Measurements from ENCODE around the gene PLA2G2E. TPM values are rescaled to one million over a fixed set of nuclear protein-coding genes. Genes with fewer than 3 reads are reported as not detected.
"Not testable (repeated sequence)": the region's sequence is repeated elsewhere in the genome, so short reads cannot be mapped to it uniquely, and the experiment has no call there.

Gene PLA2G2E
- total and polyA plus RNA-seq, 4 donors = not detected

GRCh38 chr1:19934336-19934735, 10.9 kb upstream of the PLA2G2E start:
- no peak overlapping the region for H3K27ac ChIP-seq (ENCODE audit: low read depth in 1 of 2, low read length in 1 of 2)
- peaks cover 0 to 3% (median 0%) of the 10 kb centered on the region in 3 donors for H3K27me3 ChIP-seq (ENCODE audit: control insufficient read depth in 3 of 3, insufficient read depth in 3 of 3, low read length in 2 of 3)
- 87 to 90% methylated on average over 7 of the region's 7 CpGs for WGBS, 2 donors
- H3K9ac ChIP-seq (ENCODE audit: insufficient read depth in 1 of 2, low read length in 2 of 2) = no peak overlapping the region
- no peaks in the 10 kb centered on the region for H3K36me3 ChIP-seq (ENCODE audit: control insufficient read depth in 4 of 4, insufficient read depth in 4 of 4, low read length in 4 of 4)
- H3K4me3 ChIP-seq = no peak overlapping the region
- no peaks in the 10 kb centered on the region for H3K4me1 ChIP-seq (ENCODE audit: control insufficient read depth in 5 of 5, insufficient read depth in 5 of 5, low read length in 5 of 5)
- TF ChIP-seq CTCF (IDR thresholded peaks at IDR 0.05; ENCODE audit: control extremely low read depth, extremely low read depth) = no peak
- ATAC-seq (ENCODE audit: insufficient read depth, low FRiP score) (no peak), DNase-seq (no peak)
- peaks cover 0 to 16% (median 10%) of the 10 kb centered on the region in 4 donors for H3K9me3 ChIP-seq (ENCODE audit: control insufficient read depth in 4 of 4, insufficient read depth in 3 of 4, low read length in 3 of 4)

GRCh38 chr1:19932866-19933265, 9.4 kb upstream of the PLA2G2E start:
- Histone ChIP-seq H3K4me3 (no peak overlapping the region), H3K4me1 (ENCODE audit: control insufficient read depth in 5 of 5, insufficient read depth in 5 of 5, low read length in 5 of 5) (no peaks in the 10 kb centered on the region), H3K27me3 (ENCODE audit: control insufficient read depth in 3 of 3, insufficient read depth in 3 of 3, low read length in 2 of 3) (peaks cover 0 to 3% (median 0%) of the 10 kb centered on the region in 3 donors), H3K9me3 (ENCODE audit: control insufficient read depth in 4 of 4, insufficient read depth in 3 of 4, low read length in 3 of 4) (peaks cover 0 to 16% (median 10%) of the 10 kb centered on the region in 4 donors), H3K9ac (ENCODE audit: insufficient read depth in 1 of 2, low read length in 2 of 2) (no peak overlapping the region), H3K36me3 (ENCODE audit: control insufficient read depth in 4 of 4, insufficient read depth in 4 of 4, low read length in 4 of 4) (no peaks in the 10 kb centered on the region), H3K27ac (ENCODE audit: low read depth in 1 of 2, low read length in 1 of 2) (no peak overlapping the region)
- peak in 1 of 3 donors; percentile 2 for DNase-seq
- WGBS, 2 donors = 0 to 98% methylated on average over 1 of the region's 1 CpG
- ATAC-seq (ENCODE audit: insufficient read depth, low FRiP score) = no peak
- no peak for TF ChIP-seq CTCF (IDR thresholded peaks at IDR 0.05; ENCODE audit: control extremely low read depth, extremely low read depth)

GRCh38 chr1:19927130-19927421, 3.7 kb upstream of the PLA2G2E start:
- peak in 2 of 3 donors; percentile 10 to 35 for DNase-seq
- not testable (repeated sequence) for H3K4me3 ChIP-seq; H3K27me3 ChIP-seq (ENCODE audit: control insufficient read depth in 3 of 3, insufficient read depth in 3 of 3, low read length in 2 of 3); ATAC-seq (ENCODE audit: insufficient read depth, low FRiP score); H3K36me3 ChIP-seq (ENCODE audit: control insufficient read depth in 4 of 4, insufficient read depth in 4 of 4, low read length in 4 of 4); H3K4me1 ChIP-seq (ENCODE audit: control insufficient read depth in 5 of 5, insufficient read depth in 5 of 5, low read length in 5 of 5); H3K9ac ChIP-seq (ENCODE audit: insufficient read depth in 1 of 2, low read length in 2 of 2); H3K27ac ChIP-seq (ENCODE audit: low read depth in 1 of 2, low read length in 1 of 2)
- WGBS, 2 donors = 51 to 67% methylated on average over 3 of the region's 3 CpGs
- H3K9me3 ChIP-seq (ENCODE audit: control insufficient read depth in 4 of 4, insufficient read depth in 3 of 4, low read length in 3 of 4) = peaks cover 0 to 14% (median 5%) of the 10 kb centered on the region in 4 donors

DNA sequence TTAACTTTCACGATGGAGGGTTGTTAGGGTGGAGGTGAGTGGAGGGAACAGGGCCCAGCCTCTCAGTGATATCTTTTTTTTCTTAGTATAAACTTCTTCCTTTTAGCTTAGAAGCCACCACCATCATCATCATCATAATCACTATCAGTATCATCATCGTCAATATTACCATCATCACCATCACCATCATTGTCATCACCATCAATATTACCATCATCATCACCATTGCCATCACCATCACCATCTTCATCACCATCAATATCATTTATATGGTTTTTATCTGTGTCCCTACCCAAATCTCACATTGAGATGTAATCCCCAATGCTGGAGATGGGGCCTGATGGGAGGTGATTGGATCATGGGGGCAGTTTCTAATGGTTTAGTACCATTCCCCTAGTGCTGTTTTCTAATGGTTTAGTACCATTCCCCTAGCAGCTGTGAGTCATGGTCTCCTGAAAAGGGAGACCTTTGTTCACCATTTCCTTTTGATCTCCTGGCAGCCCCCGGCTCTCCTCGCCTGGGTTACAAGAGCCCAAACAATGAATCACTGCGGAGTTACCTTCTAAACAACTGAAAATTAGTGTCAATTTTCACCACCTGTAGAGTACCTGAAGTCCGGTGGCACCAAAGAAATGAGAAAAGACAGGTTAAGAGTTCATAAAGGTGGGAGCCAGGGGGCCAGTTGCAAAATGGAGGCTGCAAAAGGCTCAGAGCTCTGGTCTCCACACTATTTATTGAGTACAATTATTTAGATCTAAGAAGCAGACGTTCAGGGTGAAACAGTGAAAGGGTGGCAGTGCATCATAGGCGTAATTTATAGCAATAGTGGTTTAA, 3.1 kb upstream of the PLA2G2E start:
- no peak for TF ChIP-seq CTCF (IDR thresholded peaks at IDR 0.05; ENCODE audit: control extremely low read depth, extremely low read depth)
- H3K9ac ChIP-seq (ENCODE audit: insufficient read depth in 1 of 2, low read length in 2 of 2) = no peak overlapping the region
- ATAC-seq (ENCODE audit: insufficient read depth, low FRiP score) (no peak), DNase-seq (no peak)
- H3K4me3 ChIP-seq = no peak overlapping the region
- WGBS, 2 donors = 58 to 73% methylated on average over 8 of the region's 8 CpGs
- peaks cover 0 to 4% (median 0%) of the 10 kb centered on the region in 3 donors for H3K27me3 ChIP-seq (ENCODE audit: control insufficient read depth in 3 of 3, insufficient read depth in 3 of 3, low read length in 2 of 3)
- no peaks in the 10 kb centered on the region for H3K36me3 ChIP-seq (ENCODE audit: control insufficient read depth in 4 of 4, insufficient read depth in 4 of 4, low read length in 4 of 4)
- H3K4me1 ChIP-seq (ENCODE audit: control insufficient read depth in 5 of 5, insufficient read depth in 5 of 5, low read length in 5 of 5) = no peaks in the 10 kb centered on the region
- no peak overlapping the region for H3K27ac ChIP-seq (ENCODE audit: low read depth in 1 of 2, low read length in 1 of 2)
- H3K9me3 ChIP-seq (ENCODE audit: control insufficient read depth in 4 of 4, insufficient read depth in 3 of 4, low read length in 3 of 4) = peaks cover 0 to 9% (median 2%) of the 10 kb centered on the region in 4 donors
